Immature natural killer cell (primary cell): Measurements from ENCODE around the gene LPCAT2. TPM values are rescaled to one million over a fixed set of nuclear protein-coding genes. Genes with fewer than 3 reads are reported as not detected.

Experiments used
- DNase-seq, 3 donors: peaks; one replicate each; pipeline ENCODE4 v3.0.0; 2022; ENCODE audit warnings: mixed read lengths in 1 of 3
- H3K27ac Mint-ChIP-seq, 6 donors: one replicate each; pipeline ENCODE4 v1.8.0; 2020; ENCODE audit warnings: mixed read lengths in 6 of 6, mild to moderate bottlenecking in 5 of 6, inconsistent platforms in 4 of 6, moderate library complexity in 3 of 6
- H3K27me3 Mint-ChIP-seq, 3 donors: one replicate each; pipeline ENCODE4 v1.8.0; 2020 to 2021; ENCODE audit warnings: low read depth in 3 of 3, mild to moderate bottlenecking in 3 of 3, mixed read lengths in 3 of 3, moderate library complexity in 3 of 3, inconsistent platforms in 1 of 3
- H3K36me3 Mint-ChIP-seq, 3 donors: one replicate each; pipeline ENCODE4 v1.8.0; 2020; ENCODE audit warnings: mixed read lengths in 3 of 3, inconsistent platforms in 2 of 3, mild to moderate bottlenecking in 2 of 3
- H3K4me1 Mint-ChIP-seq, 2 donors: one replicate each; pipeline ENCODE4 v1.8.0; 2020; ENCODE audit warnings: inconsistent platforms in 2 of 2, mild to moderate bottlenecking in 2 of 2, mixed read lengths in 2 of 2, moderate library complexity in 1 of 2
- H3K4me3 Mint-ChIP-seq, 5 donors: one replicate each; pipeline ENCODE4 v1.8.0; 2020; ENCODE audit warnings: mild to moderate bottlenecking in 5 of 5, mixed read lengths in 5 of 5, inconsistent platforms in 3 of 5, moderate library complexity in 3 of 5
- H3K9me3 Mint-ChIP-seq, 6 donors: one replicate each; pipeline ENCODE4 v1.8.0; 2020; ENCODE audit warnings: mild to moderate bottlenecking in 6 of 6, mixed read lengths in 6 of 6, inconsistent platforms in 4 of 6, moderate library complexity in 3 of 6
- polyA plus RNA-seq, 3 donors: library from polyadenylated mRNA; unstranded; fragments of 300-500 nt; fragmentation: Illumina TruSeq; gene quantifications; one replicate each; pipeline ENCODE4 v1.2.3, GENCODE V29; 2021

LPCAT2 gene
- polyA plus RNA-seq, 3 donors from 2014 or later: 0.72 to 3.3 (median 2.6) TPM

- H3K9me3 Mint-ChIP-seq: no peaks in the 10 kb centered on the region
- DNase-seq: no peak
- no peak overlapping the region for H3K4me3 Mint-ChIP-seq
- peaks cover 0 to 5% (median 0%) of the 10 kb centered on the region in 3 donors for H3K27me3 Mint-ChIP-seq
- H3K4me1 Mint-ChIP-seq: no peaks in the 10 kb centered on the region
- H3K27ac Mint-ChIP-seq: no peak overlapping the region
- no peaks in the 10 kb centered on the region for H3K36me3 Mint-ChIP-seq
Observed at GRCh38 chr16:55491691-55492090, 17.2 kb upstream of the LPCAT2 start.

- no peaks in the 10 kb centered on the region for H3K36me3 Mint-ChIP-seq
- H3K4me1 Mint-ChIP-seq: no peaks in the 10 kb centered on the region
- H3K4me3 Mint-ChIP-seq: no peak overlapping the region
- H3K27me3 Mint-ChIP-seq: peaks cover 0 to 5% (median 3%) of the 10 kb centered on the region in 3 donors
- no peaks in the 10 kb centered on the region for H3K9me3 Mint-ChIP-seq
- no peak for DNase-seq
- H3K27ac Mint-ChIP-seq: no peak overlapping the region
Observed at GRCh38 chr16:55492756-55493380, 16.0 kb upstream of the LPCAT2 start.

- Mint-ChIP-seq H3K27ac (no peak overlapping the region), H3K4me3 (no peak overlapping the region), H3K9me3 (no peaks in the 10 kb centered on the region), H3K36me3 (no peaks in the 10 kb centered on the region), H3K27me3 (peaks cover 0 to 3% (median 2%) of the 10 kb centered on the region in 3 donors), H3K4me1 (no peaks in the 10 kb centered on the region)
- DNase-seq: no peak
Observed at GRCh38 chr16:55494994-55495421, 13.9 kb upstream of the LPCAT2 start.

DNA sequence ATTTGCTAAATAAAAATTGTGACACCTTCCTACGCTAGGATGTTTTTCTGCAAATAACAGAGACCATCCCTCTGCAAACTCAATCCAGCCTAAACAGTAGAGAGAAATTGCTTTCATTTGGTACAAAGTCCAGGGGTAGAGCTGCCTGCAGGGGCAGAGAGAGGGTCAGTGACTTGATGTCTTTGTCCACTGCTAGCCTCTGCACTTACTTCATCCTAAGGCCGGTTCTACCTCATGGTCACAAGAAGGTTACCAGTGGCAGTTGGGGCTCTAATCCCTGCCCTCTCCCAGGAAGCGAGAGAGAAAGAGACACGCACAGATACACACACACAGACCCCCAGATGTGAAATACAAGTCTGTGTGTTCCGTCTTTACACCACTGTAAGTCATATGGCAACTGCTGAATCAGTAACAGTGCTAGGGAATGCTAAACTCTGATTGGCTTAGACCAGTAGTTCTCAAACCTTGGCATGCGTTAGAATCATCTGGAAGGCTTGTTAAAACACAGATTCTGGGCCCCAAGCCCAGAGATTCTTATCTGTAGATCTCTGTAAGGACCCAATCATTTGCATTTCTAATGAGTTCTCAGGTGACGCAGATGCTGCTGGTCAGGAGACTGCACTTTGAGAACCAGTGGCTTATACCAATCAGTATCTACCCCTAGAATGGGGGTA, 13.1 kb upstream of the LPCAT2 start:
- H3K36me3 Mint-ChIP-seq: no peaks in the 10 kb centered on the region
- H3K27ac Mint-ChIP-seq: no peak overlapping the region
- H3K4me1 Mint-ChIP-seq: no peaks in the 10 kb centered on the region
- no peak for DNase-seq
- H3K27me3 Mint-ChIP-seq: peaks cover 0 to 3% (median 2%) of the 10 kb centered on the region in 3 donors
- H3K9me3 Mint-ChIP-seq: no peaks in the 10 kb centered on the region
- no peak overlapping the region for H3K4me3 Mint-ChIP-seq

- Mint-ChIP-seq H3K4me1 (no peaks in the 10 kb centered on the region), H3K36me3 (no peaks in the 10 kb centered on the region), H3K27ac (no peak overlapping the region), H3K4me3 (no peak overlapping the region), H3K9me3 (no peaks in the 10 kb centered on the region), H3K27me3 (peaks cover 0 to 4% (median 3%) of the 10 kb centered on the region in 3 donors)
- no peak for DNase-seq
Observed at GRCh38 chr16:55496509-55497145, 12.2 kb upstream of the LPCAT2 start.

GRCh38 chr16:55497558-55497957, 11.3 kb upstream of the LPCAT2 start:
- no peaks in the 10 kb centered on the region for H3K9me3 Mint-ChIP-seq
- no peaks in the 10 kb centered on the region for H3K4me1 Mint-ChIP-seq
- H3K36me3 Mint-ChIP-seq: no peaks in the 10 kb centered on the region
- no peak overlapping the region for H3K4me3 Mint-ChIP-seq
- H3K27me3 Mint-ChIP-seq: peaks cover 0 to 4% (median 3%) of the 10 kb centered on the region in 3 donors
- no peak for DNase-seq
- no peak overlapping the region for H3K27ac Mint-ChIP-seq

DNA sequence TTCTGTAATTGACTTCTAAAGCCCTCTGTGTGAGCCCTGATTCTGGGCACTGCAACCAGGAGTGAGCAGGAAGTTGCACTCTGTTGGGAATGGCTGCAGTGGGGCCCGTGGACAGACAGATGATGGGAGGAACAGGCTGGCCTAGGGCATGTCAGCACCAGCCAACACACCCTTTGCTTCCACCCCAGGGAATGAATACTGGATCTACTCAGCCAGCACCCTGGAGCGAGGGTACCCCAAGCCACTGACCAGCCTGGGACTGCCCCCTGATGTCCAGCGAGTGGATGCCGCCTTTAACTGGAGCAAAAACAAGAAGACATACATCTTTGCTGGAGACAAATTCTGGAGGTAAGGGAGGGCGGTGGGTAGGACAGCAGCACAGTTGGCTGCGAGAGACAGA, 10.8 kb upstream of the LPCAT2 start:
- no peak for DNase-seq

DNA sequence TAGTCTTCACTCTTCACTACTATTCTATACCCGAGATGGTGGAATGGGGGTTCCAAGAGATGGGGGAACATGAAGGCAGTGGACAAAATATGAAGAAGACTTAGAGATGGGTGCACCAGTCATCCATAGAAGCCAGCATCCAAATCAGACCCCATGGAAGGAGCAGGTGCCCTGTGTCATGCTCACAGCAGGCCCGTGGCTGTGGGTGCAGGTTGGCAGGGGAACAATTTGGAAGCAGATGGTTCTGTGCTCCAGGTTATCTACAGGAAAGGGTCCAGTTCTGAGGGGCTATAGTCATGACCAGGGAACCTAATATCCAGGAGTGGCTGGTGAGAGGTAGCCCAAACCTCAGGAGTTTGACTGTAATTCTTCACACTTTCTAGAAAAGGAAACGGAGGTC, 9.6 kb upstream of the LPCAT2 start:
- no peak for DNase-seq
- Mint-ChIP-seq H3K4me3 (no peak overlapping the region), H3K4me1 (no peaks in the 10 kb centered on the region), H3K9me3 (no peaks in the 10 kb centered on the region), H3K27ac (no peak overlapping the region), H3K27me3 (peaks cover 0 to 3% (median 2%) of the 10 kb centered on the region in 3 donors), H3K36me3 (no peaks in the 10 kb centered on the region)

More for the DNA sequence above, 10.8 kb upstream of the LPCAT2 start:
- Mint-ChIP-seq H3K4me1 (no peaks in the 10 kb centered on the region), H3K9me3 (no peaks in the 10 kb centered on the region), H3K4me3 (no peak overlapping the region), H3K27ac (no peak overlapping the region), H3K36me3 (no peaks in the 10 kb centered on the region), H3K27me3 (peaks cover 0 to 4% (median 3%) of the 10 kb centered on the region in 3 donors)

DNA sequence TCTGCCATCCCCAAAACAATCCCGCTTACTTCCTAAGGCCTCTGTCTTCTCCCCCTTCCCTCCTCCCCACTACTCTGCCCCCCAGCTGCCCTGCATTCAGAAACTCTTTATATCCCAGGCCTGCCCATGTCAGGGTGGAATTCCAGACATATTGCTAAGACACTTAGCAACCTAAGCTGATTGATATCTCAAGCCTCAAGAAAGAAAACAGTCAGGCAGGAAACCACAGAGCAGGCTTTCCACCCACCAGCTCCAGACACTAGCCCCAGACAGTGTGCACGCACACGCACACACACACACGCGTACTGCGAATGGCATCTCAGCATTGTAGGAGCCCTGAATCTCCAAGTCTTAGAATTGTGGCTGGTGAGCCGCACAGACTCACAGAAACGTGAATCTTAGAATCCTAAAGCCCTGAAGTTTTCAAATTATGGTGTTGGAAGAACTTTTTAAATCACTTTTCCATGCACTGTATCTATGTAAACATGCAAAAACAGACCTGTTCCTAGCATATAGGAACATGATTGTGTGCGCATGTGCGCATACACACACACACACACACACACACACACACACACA, 8.8 kb upstream of the LPCAT2 start:
- Mint-ChIP-seq H3K27ac (no peak overlapping the region), H3K9me3 (no peaks in the 10 kb centered on the region), H3K27me3 (peaks cover 0 to 3% (median 2%) of the 10 kb centered on the region in 3 donors), H3K4me3 (no peak overlapping the region), H3K36me3 (no peaks in the 10 kb centered on the region), H3K4me1 (no peaks in the 10 kb centered on the region)
- DNase-seq: no peak

DNA sequence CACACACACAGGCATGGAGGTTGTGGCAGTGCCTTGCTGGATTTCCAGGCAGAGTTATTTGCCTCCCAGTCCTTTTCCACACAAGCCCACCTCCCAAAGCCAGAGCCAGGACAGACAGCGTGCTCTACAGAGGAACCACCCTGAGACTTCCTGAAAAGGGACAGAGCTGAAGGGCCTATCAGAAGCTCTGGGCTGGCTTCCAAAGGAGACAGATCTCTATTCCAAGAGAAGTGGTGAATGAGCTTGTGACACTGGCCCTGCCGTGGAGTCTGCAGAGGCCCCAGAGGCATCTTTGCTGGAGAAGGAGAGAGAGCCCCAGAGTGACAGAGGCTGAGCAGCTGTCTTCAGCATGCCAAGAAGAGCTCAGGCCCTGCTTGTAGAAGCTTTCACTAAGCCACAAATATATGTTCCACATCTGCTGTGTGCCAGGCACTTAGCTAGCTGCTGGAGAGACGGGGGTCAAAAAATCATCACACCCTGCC, 8.3 kb upstream of the LPCAT2 start:
- Mint-ChIP-seq H3K4me3 (no peak overlapping the region), H3K27me3 (peaks cover 0 to 4% (median 3%) of the 10 kb centered on the region in 3 donors), H3K9me3 (no peaks in the 10 kb centered on the region), H3K4me1 (no peaks in the 10 kb centered on the region), H3K27ac (no peak overlapping the region), H3K36me3 (no peaks in the 10 kb centered on the region)
- DNase-seq: no peak

DNA sequence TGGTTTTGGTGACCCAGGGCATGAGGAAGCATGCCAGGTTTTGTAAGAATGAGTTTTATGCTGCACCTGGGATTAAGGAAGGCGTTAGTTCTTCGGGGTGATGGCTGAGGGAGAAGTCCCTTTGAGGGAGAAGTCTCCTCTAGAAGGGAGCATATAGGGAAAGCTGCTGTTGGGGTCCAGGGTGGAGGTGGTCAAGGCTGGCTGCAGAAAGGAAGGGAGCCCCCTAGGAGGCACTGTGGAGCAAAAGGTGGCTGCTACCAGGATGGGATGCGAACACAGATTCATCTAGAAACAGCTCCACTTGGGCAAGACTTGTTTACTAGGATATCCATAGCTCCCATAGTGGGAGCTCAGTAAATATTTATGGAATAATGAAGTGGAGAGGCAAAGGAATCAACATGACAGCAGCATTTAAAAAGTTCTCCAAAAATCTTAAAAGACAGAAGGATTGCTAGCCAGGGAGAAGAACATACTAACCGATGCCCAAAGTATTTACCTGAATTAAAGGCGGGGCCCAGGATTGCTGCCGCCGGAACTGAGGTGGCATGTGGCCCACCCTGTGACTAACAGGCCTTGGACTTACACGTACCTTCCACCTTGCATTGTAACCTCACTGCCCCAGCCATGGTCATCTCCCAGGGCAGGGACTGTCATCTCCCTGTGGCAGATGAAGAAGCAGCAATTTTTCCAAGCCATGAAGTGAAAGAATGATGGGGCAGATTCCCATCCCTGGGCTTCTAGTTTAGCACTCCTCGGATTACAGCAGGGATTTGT, 7.1 kb upstream of the LPCAT2 start:
- DNase-seq: no peak
- no peak overlapping the region for H3K4me3 Mint-ChIP-seq
- H3K36me3 Mint-ChIP-seq: no peaks in the 10 kb centered on the region
- no peaks in the 10 kb centered on the region for H3K9me3 Mint-ChIP-seq
- H3K4me1 Mint-ChIP-seq: no peaks in the 10 kb centered on the region
- no peak overlapping the region for H3K27ac Mint-ChIP-seq
- H3K27me3 Mint-ChIP-seq: peaks cover 3 to 8% (median 7%) of the 10 kb centered on the region in 3 donors

- Mint-ChIP-seq H3K9me3 (peaks cover 0 to 2% (median 0%) of the 10 kb centered on the region in 6 donors), H3K27me3 (peaks cover 4 to 15% (median 5%) of the 10 kb centered on the region in 3 donors), H3K4me3 (no peak overlapping the region), H3K36me3 (no peaks in the 10 kb centered on the region), H3K27ac (no peak overlapping the region), H3K4me1 (no peaks in the 10 kb centered on the region)
- no peak for DNase-seq
Observed at GRCh38 chr16:55502801-55503366, 6.0 kb upstream of the LPCAT2 start.
